Stomach (tissue), 9 donors: ENCODE data around the gene SLC4A7. TPM values are rescaled to one million over a fixed set of nuclear protein-coding genes. Genes with fewer than 3 reads are reported as not detected.
A peak's percentile ranks its signal among the peaks of the same experiment; 100 is the strongest.
"Not testable (repeated sequence)": the region's sequence is repeated elsewhere in the genome, so short reads cannot be mapped to it uniquely, and the experiment has no call there.

ENCODE experiments used
- DNase-seq, 2 donors: peaks; one replicate each; pipeline versions ENCODE4 v3.0.0 to v3.0.0-alpha.2; 2013 to 2019
- H3K27ac ChIP-seq, 5 donors: fragments of 200-600 bp in 4 of 5; sonication (generic) in 4 of 5; one replicate each; pipeline ENCODE4 v1.5.1; 2013 to 2019; ENCODE audit warnings: mild to moderate bottlenecking in 1 of 5, moderate library complexity in 1 of 5
- H3K27me3 ChIP-seq, 3 donors: fragments of 200-600 bp; sonication (generic); one replicate each; pipeline ENCODE4 v1.5.1; 2017 to 2019; ENCODE audit warnings: mixed run types in 1 of 3
- H3K36me3 ChIP-seq, 4 donors: fragments of 200-600 bp; sonication (generic); 1 replicate in 3 of 4; 2 replicates in 1 of 4; pipeline ENCODE4 v1.5.1; 2016 to 2019
- H3K4me1 ChIP-seq, 4 donors: fragments of 200-600 bp; sonication (generic); one replicate each; pipeline ENCODE4 v1.5.1; 2016 to 2019
- H3K4me3 ChIP-seq, 4 donors: fragments of 200-600 bp; sonication (generic) in 3 of 4; one replicate each; pipeline ENCODE4 v1.5.1; 2016 to 2019; ENCODE audit warnings: mild to moderate bottlenecking in 1 of 4
- H3K9me3 ChIP-seq, 4 donors: fragments of 200-600 bp; sonication (generic); one replicate each; pipeline ENCODE4 v1.5.1; 2016 to 2019
- EP300 ChIP-seq: sonication (generic); formaldehyde crosslinking; IDR thresholded peaks from one replicate; pipeline ENCODE4 v1.6.1; 2017; ENCODE audit warnings: antibody characterized with exemption
- POLR2A ChIP-seq, 4 donors: fragments of 450-650 bp; IDR thresholded peaks; one replicate each; pipeline ENCODE4 v1.6.1; 2016; ENCODE audit warnings: antibody characterized with exemption in 4 of 4, control low read depth in 2 of 4, mild to moderate bottlenecking in 1 of 4, moderate library complexity in 1 of 4
- POLR2AphosphoS5 ChIP-seq, 3 donors: sonication (generic); formaldehyde crosslinking; IDR thresholded peaks; one replicate each; pipeline ENCODE4 v1.6.1; 2016; ENCODE audit warnings: antibody characterized with exemption in 3 of 3
- WGBS, 5 donors: extraction: QIAGEN DNeasy Blood & Tissue Kit in 3 of 5; methylation state at CpG; one replicate each; pipeline versions ENCODE4 v1.1.5 to v1.1.7; 2013 to 2018; 5-methylcytosine and 5-hydroxymethylcytosine counted together
- intact Hi-C: fragments of 100-400 bp; cut with DNase I; formaldehyde crosslinking; loops from one replicate; pipeline ENCODE4 v1.15.1; 2023; ENCODE audit warnings: low total_unique reads
- polyA plus RNA-seq, 3 donors: library from polyadenylated mRNA; stranded (reverse); fragments of 200-250 nt; gene quantifications; one replicate each; pipeline ENCODE4 v1.2.3, GENCODE V29; 2013
- total RNA-seq, 5 donors: library from RNA; depleted of rRNA; stranded (reverse); fragments of >200 nt; gene quantifications; one replicate each; pipeline versions ENCODE4 v1.1.0 to v1.2.3, GENCODE V29; 2014 to 2016
- TF ChIP-seq, protein P1 (sequence below), 7 experiments: fragments of 450-650 bp in 4 of 7; fragments of 200-600 bp in 3 of 7; sonication (generic) in 3 of 7; IDR thresholded peaks; one replicate each; pipeline ENCODE4 v1.5.1; 2016 to 2019; ENCODE audit warnings: antibody characterized with exemption in 7 of 7, control low read depth in 2 of 7, mild to moderate bottlenecking in 1 of 7
- donor health status: healthy with polysubstance abuse.
- donor health status: Bipolar disorder and iron deficiency.
- donor health status: healthy.

Gene SLC4A7
- total and polyA plus RNA-seq, 8 donors: 1.6 to 212 (median 27.7) TPM

DNA sequence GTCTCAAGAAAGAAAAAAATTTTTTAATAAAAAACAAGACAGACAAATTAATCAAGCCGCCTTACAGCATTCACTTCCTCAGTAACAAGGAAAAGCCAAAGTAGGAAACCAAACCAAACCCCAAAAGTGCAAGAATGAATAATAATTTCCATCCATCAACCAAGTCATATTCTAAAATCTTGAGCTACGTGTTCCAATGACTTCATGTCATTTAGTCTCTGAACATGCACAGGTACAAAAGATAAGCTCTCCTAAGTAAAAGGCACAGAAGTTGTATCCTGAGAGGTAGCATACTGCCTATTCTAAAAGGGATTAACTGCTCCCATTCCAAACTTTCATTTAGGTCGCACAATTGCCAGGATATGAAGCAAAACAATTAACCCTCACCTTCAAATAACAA lies 29.7 kb downstream of the SLC4A7 start:
- 79 to 92% (median 84%) methylated on average over 3 of the region's 3 CpGs for WGBS, 5 donors
- Histone ChIP-seq H3K4me3 (no peak overlapping the region), H3K27me3 (no peaks in the 10 kb centered on the region), H3K36me3 (no peaks in the 10 kb centered on the region), H3K9me3 (no peaks in the 10 kb centered on the region), H3K27ac (peak overlapping the region in 1 of 5 donors; percentile 2), H3K4me1 (peaks cover 0 to 21% (median 11%) of the 10 kb centered on the region in 4 donors)
- TF ChIP-seq POLR2A (IDR thresholded peaks at IDR 0.05) (no peak), POLR2AphosphoS5 (IDR thresholded peaks at IDR 0.05) (no peak), EP300 (no peak)
- TF ChIP-seq, protein P1, sequence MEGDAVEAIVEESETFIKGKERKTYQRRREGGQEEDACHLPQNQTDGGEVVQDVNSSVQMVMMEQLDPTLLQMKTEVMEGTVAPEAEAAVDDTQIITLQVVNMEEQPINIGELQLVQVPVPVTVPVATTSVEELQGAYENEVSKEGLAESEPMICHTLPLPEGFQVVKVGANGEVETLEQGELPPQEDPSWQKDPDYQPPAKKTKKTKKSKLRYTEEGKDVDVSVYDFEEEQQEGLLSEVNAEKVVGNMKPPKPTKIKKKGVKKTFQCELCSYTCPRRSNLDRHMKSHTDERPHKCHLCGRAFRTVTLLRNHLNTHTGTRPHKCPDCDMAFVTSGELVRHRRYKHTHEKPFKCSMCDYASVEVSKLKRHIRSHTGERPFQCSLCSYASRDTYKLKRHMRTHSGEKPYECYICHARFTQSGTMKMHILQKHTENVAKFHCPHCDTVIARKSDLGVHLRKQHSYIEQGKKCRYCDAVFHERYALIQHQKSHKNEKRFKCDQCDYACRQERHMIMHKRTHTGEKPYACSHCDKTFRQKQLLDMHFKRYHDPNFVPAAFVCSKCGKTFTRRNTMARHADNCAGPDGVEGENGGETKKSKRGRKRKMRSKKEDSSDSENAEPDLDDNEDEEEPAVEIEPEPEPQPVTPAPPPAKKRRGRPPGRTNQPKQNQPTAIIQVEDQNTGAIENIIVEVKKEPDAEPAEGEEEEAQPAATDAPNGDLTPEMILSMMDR (IDR thresholded peaks at IDR 0.05): no peak
- DNase-seq: no peak
- intact Hi-C loops: no loop called here

DNA sequence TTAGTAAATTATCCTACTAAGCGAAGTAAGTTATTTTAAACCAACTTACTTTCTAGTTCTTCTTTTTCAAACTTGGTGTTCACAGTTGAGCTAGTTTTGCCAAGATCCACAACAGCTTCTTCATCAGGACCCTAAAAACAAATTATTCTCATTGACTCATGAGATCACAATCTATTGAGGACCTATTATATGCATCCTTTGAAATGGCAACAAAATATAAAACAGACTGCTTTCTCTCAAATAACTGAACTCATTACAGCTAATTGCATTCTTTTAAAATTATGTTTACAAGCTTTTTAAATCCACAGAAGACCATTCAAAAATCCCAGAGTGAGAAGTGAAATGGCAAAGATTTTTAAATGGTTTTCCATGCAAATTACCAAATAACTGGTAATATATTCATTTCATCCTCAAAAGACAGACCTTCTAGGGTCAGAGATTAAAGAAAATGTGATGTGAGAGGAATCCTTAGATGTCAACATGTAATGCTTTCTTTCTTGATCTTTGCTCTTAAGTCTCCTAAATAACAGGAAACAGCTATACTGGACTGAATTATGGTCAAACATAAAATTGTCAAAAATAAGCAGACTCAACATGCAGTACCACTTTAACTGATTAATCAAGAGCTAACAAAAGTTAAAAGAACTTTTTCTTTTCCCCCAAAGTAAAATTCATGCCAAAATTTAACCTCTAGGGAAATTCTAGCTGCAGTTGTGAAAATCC lies 31.7 kb downstream of the SLC4A7 start:
- Histone ChIP-seq H3K4me1 (peaks cover 0 to 22% (median 8%) of the 10 kb centered on the region in 4 donors), H3K9me3 (no peaks in the 10 kb centered on the region), H3K27me3 (no peaks in the 10 kb centered on the region), H3K36me3 (peaks cover 0 to 9% (median 0%) of the 10 kb centered on the region in 4 donors), H3K4me3 (no peak overlapping the region), H3K27ac (no peak overlapping the region)
- 93 to 100% (median 98%) methylated on average over 1 of the region's 1 CpG for WGBS, 5 donors
- no peak for DNase-seq
- intact Hi-C loops: no loop called here
- TF ChIP-seq, protein P1 (IDR thresholded peaks at IDR 0.05): no peak
- TF ChIP-seq EP300 (no peak), POLR2A (IDR thresholded peaks at IDR 0.05) (no peak), POLR2AphosphoS5 (IDR thresholded peaks at IDR 0.05) (no peak)

DNA sequence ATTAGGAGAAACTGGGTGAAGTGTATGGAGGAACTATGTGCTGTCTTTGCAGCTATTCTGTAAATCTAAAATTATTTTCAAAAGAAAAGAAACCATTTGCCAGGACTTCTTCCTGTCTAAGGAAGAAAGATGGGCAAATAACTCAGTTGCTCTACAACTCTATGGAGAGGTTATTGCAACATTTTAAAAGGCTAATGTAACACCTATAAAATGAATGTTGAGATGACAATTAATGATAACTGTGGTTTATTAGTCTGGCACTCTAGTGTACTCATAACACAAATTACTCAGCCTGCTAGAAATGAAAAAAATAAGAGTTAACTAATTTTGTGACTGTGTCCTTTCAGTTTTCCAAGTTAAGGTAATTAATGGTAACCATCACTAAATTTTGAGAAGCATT lies 32.3 kb downstream of the SLC4A7 start:
- TF ChIP-seq POLR2AphosphoS5 (IDR thresholded peaks at IDR 0.05) (no peak), POLR2A (IDR thresholded peaks at IDR 0.05) (no peak)
- H3K27me3 ChIP-seq: no peaks in the 10 kb centered on the region
- H3K4me1 ChIP-seq: peaks cover 0 to 22% (median 8%) of the 10 kb centered on the region in 4 donors
- H3K4me3 ChIP-seq: no peak overlapping the region
- intact Hi-C loops: no loop called here
- H3K9me3 ChIP-seq: no peaks in the 10 kb centered on the region
- no peak for DNase-seq
- H3K36me3 ChIP-seq: peaks cover 0 to 9% (median 0%) of the 10 kb centered on the region in 4 donors
- no peak overlapping the region for H3K27ac ChIP-seq

DNA sequence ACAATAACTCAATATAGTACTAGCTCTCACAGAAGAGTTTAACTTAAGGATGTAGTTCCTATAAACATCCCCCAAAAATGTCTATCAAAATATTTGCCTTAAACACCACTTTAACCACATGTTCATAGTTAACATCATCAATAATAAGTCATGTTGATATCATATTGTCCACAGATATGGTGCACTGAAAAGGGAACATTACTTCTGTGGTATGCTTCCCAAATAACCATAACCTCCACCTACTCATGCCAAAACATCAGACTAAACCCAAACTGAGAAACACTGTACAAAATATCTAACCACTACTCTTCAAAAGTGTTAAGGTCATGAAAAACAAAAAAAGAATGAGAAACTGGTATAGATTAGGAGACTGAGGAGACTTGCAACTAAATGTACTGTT lies 32.9 kb downstream of the SLC4A7 start:
- peaks cover 0 to 11% (median 2%) of the 10 kb centered on the region in 4 donors for H3K36me3 ChIP-seq
- intact Hi-C loops: no loop called here
- TF ChIP-seq POLR2A (IDR thresholded peaks at IDR 0.05) (no peak), EP300 (no peak), POLR2AphosphoS5 (IDR thresholded peaks at IDR 0.05) (no peak)
- TF ChIP-seq, protein P1 (IDR thresholded peaks at IDR 0.05): no peak

DNA sequence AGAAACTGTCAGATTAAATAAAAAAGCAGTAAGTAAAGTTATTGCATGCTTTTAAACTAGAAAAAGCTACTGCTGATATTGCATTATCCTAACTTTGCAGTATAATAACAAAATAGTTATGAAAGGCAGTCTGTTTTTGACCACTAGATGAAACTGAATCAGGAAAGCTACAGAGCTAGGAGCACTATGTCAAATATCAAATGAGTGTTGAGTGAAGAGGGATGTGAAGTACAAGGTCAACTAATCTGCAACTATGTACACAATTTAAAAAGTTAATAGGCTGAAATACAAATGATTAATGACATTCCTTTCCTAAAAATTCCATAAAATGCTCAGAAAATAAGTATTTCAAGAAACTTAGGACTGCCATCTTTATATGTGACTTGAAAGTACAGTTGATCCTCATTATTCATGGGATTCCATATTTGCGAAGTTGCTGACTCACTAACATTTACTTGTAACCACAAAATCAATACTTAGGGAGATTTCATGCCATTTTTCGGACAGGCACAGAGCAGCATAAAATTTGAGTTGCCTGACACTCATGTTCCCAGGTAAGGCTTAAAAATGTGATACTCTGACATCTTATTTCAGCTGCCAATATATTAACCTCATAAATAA lies 34.5 kb downstream of the SLC4A7 start:
- DNase-seq: no peak
- no peak overlapping the region for H3K4me3 ChIP-seq
- TF ChIP-seq POLR2A (IDR thresholded peaks at IDR 0.05) (no peak), POLR2AphosphoS5 (IDR thresholded peaks at IDR 0.05) (no peak), EP300 (no peak)
- TF ChIP-seq, protein P1 (IDR thresholded peaks at IDR 0.05): no peak
- H3K9me3 ChIP-seq: no peaks in the 10 kb centered on the region
- intact Hi-C loops: no loop called here
- no peaks in the 10 kb centered on the region for H3K27me3 ChIP-seq
- H3K36me3 ChIP-seq: peaks cover 0 to 20% (median 3%) of the 10 kb centered on the region in 4 donors
- WGBS, 5 donors: 65 to 76% (median 71%) methylated on average over 2 of the region's 2 CpGs
- H3K27ac ChIP-seq: no peak overlapping the region
- peaks cover 0 to 22% (median 6%) of the 10 kb centered on the region in 4 donors for H3K4me1 ChIP-seq

More for the DNA sequence above, 32.9 kb downstream of the SLC4A7 start:
- Histone ChIP-seq H3K27ac (no peak overlapping the region), H3K27me3 (no peaks in the 10 kb centered on the region), H3K4me3 (no peak overlapping the region), H3K4me1 (peaks cover 0 to 22% (median 8%) of the 10 kb centered on the region in 4 donors), H3K9me3 (no peaks in the 10 kb centered on the region)
- DNase-seq: no peak

DNA sequence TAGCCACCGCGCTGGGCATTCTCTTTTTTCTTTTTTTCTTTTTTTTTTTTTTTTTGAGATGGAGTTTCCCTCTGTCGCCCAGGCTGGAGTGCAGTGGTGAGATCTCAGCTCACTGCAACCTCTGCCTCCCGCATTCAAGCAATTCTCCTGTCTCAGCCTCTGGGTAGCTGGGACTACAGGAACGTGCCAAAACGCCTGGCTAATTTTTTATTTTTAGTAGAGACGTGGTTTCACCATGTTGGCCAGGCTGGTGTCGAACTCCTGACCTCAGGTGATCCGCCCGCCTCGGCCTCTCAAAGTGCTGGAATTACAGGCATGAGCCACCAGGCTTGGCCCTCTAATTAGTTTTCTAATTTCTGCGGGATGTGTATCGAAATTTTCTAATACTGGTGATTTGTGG lies 41.2 kb downstream of the SLC4A7 start:
- H3K36me3 ChIP-seq: peaks cover 11 to 64% (median 31%) of the 10 kb centered on the region in 4 donors
- H3K27ac ChIP-seq, DNase-seq, H3K4me1 ChIP-seq, H3K4me3 ChIP-seq, H3K27me3 ChIP-seq, intact Hi-C loops: not testable (repeated sequence)
- peaks cover 0 to 12% (median 6%) of the 10 kb centered on the region in 4 donors for H3K9me3 ChIP-seq
- WGBS, 5 donors: 94 to 98% (median 97%) methylated on average over 12 to 13 of the region's 13 CpGs

DNA sequence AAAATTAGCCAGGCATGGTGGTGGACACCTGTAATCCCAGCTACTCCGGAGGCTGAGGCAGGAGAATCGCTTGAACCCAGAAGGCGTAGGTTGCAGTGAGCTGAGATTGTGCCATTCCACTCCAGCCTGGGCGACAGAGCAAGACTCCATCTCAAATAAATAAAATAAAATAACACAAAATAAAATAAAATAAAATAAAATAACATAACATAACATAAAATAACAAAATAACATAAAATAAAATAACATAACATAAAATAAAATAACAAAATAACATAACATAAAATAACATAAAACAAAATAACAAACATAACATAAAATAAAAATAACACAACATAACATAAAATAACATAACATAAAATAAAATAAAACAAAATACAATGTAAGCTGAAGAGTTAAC lies 45.8 kb downstream of the SLC4A7 start:
- H3K27me3 ChIP-seq, H3K4me3 ChIP-seq, DNase-seq, intact Hi-C loops, H3K27ac ChIP-seq, H3K4me1 ChIP-seq: not testable (repeated sequence)
- WGBS, 5 donors: 93 to 98% (median 98%) methylated on average over 4 of the region's 4 CpGs
- H3K36me3 ChIP-seq: peaks cover 15 to 85% (median 60%) of the 10 kb centered on the region in 4 donors
- H3K9me3 ChIP-seq: peaks cover 0 to 12% (median 6%) of the 10 kb centered on the region in 4 donors
